ENCODE measurements around the gene RIOX2.

DNA sequence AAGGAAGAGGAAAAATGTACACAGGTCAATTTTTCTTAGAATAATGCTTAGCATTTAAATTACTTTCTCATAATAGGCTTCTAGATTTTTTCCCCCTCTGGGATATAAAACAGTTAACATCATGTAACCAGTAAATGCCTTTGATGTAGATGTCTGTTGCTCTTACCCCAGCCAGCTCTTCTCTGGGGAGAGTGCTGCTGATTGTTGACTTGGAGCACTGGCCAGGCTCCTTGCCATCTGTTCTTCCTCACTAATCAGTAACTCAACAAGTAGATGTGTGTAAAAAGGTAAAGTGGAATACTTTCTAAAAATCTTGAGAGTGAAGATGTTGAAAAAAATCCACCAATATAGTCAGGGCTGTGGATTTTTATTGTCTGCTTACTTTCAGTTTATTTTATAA, 42.2 kb downstream of the RIOX2 start:
- TF ChIP-seq POLR2A (IDR thresholded peaks at IDR 0.05) (no peak), CTCF (IDR thresholded peaks at IDR 0.05) (no peak)
